Measurements from ENCODE around the gene ART3.
"Not testable (repeated sequence)": the region's sequence is repeated elsewhere in the genome, so short reads cannot be mapped to it uniquely, and the experiment has no call there.

The ART3 gene, protein sequence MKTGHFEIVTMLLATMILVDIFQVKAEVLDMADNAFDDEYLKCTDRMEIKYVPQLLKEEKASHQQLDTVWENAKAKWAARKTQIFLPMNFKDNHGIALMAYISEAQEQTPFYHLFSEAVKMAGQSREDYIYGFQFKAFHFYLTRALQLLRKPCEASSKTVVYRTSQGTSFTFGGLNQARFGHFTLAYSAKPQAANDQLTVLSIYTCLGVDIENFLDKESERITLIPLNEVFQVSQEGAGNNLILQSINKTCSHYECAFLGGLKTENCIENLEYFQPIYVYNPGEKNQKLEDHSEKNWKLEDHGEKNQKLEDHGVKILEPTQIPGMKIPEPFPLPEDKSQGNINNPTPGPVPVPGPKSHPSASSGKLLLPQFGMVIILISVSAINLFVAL
- 0 reads per million in 4 donors for total RNA-seq

DNA sequence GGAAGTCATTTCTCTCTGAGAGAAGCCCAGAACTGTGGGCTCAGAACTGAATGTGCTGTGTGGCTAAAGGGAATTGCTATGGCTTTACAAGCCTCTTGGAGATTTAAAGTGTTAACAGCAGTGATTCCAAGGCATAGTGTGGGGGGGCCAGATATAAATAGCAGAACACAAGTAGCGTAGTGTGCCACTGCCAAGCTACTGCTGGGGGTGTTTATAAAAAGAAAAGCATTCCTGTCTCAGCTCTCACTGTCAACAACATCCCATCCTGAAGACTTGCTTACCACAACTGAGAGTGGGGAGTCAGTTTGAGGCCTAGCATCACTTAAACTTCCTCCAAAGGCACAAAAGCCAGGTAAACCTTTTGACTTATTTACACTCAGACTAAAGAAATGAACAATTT is at the start of gene ART3:
ART3 (plus strand) TSS at position 242 of the 400 bp plus-strand sequence. CDS start 1,181 bp downstream, outside the sequence.
- DNase-seq: no peak

DNA sequence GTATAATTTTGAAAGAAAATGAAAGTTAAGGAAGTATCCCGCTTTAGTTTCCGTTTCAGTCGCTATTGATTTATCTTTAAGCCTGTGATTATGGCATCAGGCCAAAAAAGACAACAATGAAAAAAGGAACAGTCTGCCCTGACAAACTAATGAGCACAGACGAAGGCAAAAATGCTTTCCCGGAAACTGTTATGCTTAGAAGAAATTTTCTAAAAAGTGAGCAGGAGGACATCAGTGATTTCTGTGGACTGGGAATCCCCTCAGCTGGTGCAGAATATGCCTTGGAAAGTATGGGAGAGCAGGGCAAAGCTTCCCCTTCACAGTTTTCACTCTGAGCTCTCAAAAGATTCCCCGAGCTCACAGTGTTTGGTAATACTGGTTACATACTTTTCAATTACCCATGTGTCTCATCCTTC is 46.2 kb upstream of the ART3 start:
- DNase-seq: peak in 1 of 5 donors; percentile 31

DNA sequence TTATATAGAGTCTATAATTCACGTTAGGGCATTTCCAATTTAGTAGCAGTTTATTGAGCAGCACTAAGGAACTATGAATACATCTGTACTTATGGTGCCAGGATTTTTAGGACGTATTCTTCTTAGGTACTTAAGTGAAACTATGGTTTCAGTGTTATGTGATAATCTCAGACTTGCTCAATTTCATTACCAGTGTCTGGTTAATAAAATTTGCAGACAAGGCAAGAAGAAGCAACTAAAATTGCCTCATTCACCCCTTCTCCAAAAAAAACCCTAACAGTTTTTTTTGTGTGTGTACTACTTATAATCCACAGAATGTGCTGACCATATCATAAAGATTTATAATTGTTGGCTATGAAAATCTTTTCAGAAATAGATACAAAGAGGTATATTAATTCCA is 45.2 kb upstream of the ART3 start:
- DNase-seq: no peak

DNA sequence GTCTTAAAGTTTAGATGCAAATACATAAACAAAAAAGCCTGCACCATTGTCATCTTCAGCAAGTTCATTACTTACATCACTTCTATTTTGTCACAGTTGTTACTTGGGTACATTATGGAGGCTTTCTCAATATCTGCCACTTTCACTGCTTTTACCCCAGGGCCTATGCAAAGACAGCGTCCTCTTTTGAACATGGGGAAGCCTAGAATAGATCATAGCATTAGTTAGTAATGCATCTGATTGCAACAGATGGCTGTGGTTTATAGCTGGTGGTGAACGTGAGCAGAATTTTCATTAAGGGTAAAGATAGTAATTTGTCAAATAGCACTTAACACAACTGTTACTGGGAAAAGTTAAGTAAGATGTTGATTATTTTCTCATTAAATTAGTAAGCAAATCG is 39.4 kb upstream of the ART3 start:
- DNase-seq: no peak

DNA sequence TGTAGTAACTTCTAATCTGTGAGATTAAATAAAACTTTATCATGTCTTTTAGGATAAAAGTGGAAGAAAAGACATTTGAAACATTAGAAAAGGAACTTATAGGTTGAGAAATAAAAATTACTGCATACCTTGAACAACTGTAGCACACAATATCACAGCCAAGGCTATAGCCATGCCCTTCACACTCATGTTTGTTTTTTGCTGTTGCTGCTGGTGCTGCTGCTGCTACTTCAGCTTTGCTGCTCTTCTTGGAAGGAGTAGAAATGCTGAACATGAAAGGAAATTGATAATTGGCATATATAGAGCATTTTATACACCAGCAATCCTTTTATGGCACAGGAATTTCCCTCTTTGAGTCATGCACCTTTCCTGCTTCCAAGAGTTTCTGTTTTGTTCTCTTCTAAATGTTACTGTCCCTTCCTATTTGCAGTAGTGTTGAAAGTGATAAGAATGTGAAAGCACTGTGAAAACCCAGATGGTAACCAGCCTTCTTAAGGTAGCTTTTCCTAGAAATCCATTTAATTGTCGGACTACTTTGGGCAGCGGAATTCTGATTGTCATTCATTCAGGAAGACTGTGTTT is 38.6 kb upstream of the ART3 start, which contains the start of gene CXCL11:
CXCL11 (minus strand) TSS at position 272 of the 582 bp plus-strand sequence; CDS start at position 189, 83 bp downstream.
- no peak for DNase-seq

DNA sequence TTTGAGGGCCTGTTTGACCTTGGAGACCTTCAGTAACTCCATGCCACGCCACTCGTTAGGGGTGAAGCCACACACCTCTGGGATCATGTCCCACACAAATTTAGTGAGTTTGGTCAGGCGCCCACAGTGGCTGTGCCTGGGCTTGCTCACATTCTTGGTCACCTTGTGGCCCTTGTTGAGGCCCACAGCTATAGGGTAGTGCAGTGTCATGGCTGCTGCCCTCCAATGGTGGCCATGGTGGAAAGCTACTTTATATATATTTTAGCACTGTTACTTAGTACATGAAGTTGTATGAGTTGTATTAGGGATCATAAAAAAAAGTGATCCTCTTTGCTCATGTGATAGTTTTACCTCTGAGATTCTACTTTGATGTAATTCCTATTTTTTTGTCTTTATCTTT is 37.7 kb upstream of the ART3 start:
- no peak for DNase-seq

DNA sequence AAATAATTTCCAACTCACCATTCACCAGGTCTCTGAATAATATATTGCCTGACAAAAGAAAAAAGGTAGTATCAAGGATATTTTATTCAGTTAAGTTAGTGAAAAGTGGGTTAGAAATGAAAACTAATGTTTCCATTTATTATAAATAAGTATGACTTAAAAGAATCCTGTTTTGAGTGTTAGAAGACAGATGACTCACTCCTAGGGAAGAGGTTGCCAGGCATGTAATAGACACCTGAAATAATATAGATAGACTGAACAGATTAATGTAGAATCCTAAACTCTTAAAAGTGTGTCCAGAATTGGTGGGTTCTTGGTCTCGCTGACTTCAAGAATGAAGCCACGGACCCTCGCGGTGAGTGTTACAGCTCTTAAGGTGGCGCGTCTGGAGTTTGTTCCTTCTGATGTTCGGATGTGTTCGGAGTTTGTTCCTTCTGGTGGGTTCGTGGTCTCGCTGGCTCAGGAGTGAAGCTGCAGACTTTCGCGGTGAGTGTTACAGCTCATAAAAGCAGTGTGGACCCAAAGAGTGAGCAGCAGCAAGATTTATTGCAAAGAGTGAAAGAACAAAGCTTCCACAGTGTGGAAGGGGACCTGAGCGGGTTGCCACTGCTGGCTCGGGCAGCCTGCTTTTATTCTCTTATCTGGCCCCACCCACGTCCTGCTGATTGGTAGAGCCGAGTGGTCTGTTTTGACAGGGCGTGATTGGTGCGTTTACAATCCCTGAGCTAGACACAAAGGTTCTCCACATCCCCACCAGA is 32.1 kb upstream of the ART3 start:
- peak in 1 of 5 donors; percentile 45 for DNase-seq

DNA sequence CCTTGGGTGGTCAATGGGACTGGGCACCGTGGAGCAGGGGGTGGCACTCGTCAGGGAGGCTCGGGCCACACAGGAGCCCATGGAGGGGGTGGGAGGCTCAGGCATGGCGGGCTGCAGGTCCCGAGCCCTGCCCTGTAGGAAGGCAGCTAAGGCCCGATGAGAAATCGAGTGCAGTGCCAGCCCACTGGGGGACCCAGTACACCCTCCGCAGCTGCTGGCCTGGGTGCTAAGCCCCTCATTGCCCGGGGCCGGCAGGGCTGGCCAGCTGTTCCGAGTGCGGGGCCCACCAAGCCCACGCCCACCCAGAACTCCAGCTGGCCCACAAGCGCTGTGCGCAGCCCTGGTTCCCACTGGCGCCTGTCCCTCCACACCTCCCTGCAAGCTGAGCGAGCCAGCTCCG is 31.2 kb upstream of the ART3 start:
- not testable (repeated sequence) for DNase-seq

DNA sequence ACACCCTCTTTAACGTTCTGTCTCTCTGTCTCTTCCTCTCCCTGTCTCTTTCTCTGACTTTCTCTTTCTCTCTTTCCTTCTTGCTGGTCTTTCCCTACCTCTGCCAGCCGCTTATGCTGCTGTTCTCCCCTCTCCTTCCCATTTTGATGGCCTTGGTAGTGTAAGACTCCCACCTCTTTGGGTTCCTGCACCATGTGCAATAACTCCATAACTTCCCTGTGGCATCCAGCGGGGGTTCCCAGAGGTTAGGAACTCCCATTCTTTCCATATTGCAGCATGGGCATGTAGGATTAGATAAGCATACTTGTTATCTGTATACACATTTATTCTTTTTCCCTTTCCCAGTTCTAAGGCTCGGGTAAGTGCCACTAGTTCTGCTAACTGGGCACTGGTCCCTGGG is 29.8 kb upstream of the ART3 start:
- not testable (repeated sequence) for DNase-seq

DNA sequence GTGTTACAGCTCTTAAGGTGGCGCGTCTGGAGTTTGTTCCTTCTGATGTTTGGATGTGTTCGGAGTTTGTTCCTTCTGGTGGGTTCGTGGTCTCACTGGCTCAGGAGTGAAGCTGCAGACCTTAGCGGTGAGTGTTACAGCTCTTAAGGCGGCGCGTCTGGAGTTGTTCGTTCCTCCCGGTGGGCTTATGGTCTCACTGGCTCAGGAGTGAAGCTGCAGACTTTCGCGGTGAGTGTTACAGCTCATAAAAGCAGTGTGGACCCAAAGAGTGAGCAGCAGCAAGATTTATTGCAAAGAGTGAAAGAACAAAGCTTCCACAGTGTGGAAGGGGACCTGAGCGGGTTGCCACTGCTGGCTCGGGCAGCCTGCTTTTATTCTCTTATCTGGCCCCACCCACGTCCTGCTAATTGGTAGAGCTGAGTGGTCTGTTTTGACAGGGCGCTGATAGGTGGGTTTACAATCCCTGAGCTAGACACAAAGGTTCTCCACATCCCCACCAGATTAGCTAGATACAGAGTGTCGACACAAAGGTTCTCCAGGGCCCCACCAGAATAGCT is 24.6 kb upstream of the ART3 start:
- DNase-seq: not testable (repeated sequence)

DNA sequence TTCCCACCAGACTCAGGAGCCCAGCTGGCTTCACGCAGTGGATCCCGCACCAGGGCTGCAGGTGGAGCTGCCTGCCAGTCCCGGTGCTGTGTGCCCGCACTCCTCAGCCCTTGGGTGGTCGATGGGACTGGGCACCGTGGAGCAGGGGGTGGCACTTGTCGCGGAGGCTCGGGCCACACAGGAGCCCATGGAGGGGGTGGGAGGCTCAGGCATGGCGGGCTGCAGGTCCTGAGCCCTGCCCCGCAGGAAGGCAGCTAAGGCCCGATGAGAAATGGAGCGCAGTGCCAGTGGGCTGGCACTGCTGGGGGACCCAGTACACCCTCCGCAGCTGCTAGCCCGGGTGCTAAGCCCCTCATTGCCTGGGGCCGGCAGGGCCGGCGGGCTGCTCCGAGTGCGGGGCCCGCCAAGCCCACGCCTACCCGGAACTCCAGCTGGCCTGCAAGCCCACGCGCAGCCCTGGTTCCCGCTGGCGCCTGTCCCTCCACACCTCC is 23.9 kb upstream of the ART3 start:
- DNase-seq: not testable (repeated sequence)

DNA sequence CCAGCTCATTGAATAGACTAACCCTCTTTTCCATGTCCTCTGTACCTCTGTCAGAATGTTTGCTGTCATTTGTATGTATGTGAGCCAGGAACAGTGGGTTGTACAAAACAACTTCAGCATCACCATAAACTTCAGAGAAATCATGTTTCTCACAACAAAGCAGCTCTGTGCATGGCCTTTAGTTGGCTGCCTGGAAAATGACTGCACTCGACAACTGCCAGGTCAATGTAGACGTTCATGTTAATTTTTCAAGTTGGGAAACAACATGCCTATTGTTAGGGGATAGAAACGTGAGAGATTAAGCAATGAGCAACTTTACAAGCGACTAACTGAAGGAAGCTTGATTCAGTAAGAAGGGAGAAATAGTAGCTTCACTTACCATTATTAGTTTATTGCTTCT is 20.8 kb upstream of the ART3 start:
- DNase-seq: no peak

DNA sequence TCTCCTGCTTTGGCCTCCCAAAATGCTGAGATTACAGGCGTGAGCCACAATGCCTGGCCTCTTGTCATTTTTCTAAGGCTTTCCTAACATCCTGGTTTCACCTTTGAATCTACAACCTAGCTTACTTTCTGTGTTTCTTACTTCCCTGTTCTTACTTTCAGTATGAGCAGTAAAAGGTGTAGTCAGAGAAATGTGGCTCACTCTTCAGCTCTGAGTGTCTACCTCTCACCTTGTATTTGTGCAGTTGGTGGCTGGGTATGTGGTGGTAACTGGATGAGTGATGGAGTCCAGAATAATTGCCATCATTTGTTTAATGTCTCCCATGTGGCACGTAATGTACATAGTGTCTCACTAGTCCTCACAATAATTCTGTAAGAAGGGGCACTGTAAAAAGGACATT is 19.5 kb upstream of the ART3 start:
- peak in 1 of 5 donors; percentile 68 for DNase-seq

DNA sequence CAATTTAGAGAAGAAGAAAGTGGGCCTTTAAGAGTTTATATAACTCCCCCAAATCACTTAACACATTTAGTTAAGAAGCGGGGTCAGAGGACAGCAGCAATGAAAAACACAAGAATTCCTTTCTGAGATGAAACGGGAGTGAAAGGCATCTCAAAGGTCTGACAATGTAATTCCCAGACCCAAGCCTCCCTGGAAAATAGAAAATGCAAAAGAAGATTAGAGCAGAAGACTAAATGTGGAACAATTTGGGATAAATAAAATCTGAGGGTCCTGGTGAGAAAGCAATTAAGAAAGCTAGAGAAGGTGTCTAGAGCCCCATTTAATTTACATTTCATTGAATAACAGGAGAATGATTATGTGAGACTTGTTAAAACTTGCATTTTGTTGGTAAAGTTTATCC is 19.1 kb upstream of the ART3 start:
- no peak for DNase-seq

DNA sequence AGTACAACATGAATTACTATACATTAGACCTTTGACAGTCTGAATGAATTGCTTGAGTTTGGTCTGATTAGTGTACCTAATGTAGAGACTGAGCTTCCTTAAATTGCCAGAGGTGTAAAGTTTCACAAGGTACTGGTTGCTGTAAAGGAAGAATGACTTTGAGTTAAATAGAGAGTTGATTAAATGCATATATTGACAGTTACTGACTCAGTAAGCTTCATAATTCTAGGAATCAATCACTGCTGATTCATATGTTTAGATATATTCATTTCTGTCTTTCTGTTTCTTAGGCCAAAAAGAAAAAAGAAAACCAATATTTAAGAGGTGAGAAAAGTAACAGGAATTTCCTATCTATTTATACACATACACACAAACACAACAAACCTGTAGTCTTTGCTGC is 16.2 kb upstream of the ART3 start:
- peak in 1 of 5 donors; percentile 80 for DNase-seq

DNA sequence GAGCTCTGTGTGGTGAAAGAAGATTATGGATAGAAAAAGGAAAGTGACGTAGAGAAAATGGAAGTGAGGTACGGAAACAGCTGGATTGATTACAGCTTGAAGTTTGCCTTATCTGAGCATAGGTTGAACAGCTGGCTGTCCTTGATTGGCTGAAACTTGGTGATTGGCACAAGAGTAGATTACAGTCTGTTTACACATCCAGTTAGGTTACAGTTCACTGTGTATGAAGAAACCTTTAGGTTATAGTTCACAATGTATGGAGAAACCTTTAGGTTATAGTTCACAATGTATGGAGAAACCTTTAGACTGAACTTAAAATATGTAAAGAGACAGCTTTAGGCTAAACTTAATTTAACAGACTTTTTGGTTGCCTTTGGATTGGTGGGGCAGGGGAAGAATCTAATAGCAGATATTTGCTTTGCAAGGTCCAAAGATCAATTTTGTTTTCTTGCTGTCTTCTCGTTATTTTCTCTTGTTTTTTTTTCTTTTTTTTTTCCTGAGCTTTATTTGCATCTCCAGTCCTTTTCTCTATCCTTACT is 15.6 kb upstream of the ART3 start:
- peak in 1 of 5 donors; percentile 58 for DNase-seq

DNA sequence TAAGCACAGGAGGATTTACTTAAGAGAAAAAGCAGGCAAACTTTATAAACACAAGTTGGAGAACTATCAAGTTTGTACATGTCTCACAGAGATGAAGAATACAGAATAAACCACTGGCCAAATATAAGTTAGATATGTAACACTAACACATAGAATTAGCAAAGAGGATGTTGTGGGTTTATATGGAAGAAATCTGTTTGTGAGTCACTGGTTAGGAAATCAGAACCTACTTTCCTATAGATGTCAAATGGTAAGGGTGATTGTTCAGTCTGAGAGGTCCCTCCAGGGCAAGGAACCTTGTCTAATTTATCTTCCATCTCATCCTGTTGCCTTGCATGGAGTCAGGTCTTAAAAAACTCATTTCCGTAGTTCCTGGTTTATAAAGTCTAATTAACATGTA is 14.8 kb upstream of the ART3 start:
- DNase-seq: peak in 1 of 5 donors; percentile 62

DNA sequence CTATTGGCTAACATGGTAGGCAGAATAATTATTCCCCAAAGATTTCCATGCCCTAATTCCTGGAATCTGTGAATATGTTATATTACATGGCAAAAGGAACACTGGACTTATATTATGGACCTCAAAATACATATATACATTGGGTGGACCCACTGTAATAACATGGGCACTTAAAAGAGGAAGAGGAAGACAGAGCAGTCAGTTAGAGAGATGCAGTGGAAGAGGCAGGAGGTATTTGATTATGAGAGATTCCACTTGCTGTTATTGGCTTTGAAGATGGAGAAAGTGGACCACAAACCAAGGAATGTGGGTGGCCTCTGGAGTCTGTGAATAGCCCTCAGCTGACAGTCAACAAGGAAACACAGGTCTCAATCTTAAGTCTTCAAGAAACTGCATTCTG is 14.0 kb upstream of the ART3 start:
- no peak for DNase-seq

DNA sequence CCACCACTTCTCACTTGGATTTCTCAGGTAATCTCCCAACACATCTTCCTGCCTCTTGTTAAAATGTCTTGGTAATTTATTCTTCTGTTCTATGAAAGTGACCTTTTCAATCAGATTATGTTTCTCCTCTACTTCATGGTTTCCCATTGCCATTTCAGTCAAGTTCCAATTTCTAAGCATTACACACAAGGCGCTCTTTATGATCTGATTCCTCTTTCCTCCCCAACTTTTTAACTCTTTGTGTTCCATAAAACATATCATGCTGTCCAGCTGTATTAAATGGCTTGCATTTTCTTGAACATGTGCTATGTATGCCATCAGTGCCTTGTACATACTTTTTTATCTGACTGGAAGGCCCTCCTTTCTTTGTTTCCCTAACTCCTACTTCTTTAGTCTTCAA is 13.1 kb upstream of the ART3 start:
- DNase-seq: no peak

DNA sequence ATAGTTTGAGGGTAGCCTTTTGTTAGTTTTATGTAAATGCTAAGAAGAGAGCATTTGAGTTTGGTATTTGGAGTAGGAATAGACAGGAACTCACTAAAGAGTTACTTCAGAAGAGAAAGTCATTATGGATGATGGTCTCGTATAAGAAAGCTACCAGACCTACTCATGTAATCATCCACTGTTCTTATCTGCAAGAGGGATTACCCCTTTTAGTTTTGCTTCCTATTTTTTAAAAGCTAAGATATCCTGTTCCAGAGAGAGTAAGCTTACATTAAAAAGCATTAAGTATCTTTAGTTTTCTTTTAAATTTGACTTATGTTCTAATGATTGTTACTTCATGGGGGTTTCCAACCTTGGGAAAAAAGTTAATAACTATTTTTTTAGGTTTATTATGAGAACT is 12.5 kb upstream of the ART3 start:
- no peak for DNase-seq

DNA sequence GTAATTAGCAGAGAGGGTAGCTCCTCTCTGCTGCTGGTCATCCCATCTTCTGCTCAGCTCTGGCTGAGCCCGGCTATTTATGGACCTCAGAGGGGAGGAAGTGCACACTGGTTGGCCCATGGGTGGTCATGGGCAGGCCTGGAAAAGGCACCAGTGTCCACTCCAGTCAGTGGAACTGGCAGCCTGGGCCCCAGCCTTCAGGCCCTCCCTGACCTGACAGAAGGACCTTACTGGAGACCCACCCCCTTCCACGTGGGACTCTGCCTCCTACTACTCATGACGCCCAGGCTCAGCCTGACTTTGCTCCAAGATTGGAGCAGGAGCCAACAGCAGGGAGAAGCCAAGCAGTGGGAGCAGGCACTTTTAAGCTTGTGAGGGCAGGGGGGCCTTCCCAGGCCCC is 8.0 kb upstream of the ART3 start:
- DNase-seq: no peak

DNA sequence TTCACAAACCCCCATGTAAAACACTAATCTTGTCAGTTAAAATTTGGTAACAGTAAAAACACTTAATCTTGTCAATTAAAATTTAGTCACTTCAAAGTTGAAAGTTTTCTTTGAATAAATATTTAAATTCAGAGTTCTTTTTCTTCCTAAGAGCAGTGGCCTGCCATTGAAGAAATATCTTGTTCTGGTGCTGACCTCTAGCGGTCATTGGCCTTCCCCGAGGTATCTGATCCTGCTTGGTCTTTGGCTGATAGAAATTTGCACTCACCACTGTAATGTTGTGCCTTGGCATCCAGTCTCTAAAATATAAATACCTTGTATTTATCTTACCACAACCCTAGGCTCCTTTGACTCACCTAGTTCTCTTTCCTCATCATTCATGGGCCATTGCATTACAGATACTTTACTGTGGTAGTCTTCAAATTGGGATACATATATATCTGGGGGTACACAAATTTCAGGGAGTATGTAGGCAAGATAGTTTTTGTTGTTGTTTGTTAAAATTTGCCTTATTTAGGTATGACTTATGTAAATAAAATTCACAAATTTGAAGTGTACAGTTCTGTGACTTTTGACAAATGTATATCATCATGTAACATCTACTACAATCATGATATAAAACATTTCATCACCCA is 6.7 kb upstream of the ART3 start:
- peak; percentile 15 to 75 (median 56) for DNase-seq
